ENCODE data around the gene WFDC11.
A peak's percentile ranks its signal among the peaks of the same experiment; 100 is the strongest.
"Not testable (repeated sequence)": the region's sequence is repeated elsewhere in the genome, so short reads cannot be mapped to it uniquely, and the experiment has no call there.

Gene WFDC11

DNA sequence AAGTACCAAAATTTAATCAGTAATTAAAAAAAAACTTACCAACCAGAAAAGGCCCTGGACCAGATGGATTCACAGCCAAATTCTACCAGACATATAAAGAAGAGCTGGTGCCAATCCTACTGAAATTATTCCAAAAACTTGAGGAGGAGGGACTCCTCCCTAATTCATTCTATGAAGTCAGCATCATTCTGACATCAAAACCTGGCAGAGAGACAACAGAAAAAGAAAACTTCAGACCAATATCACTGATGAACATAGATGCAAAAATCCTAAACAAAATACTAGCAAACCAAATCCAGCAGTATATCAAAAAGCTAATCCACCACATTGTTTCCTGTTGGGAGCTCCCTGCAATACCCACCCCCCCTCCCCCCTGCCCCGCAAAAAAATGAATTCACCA lies at the start of gene WFDC11:
WFDC11 (minus strand) TSS at position 101 of the 400 bp plus-strand sequence. CDS start 19,639 bp downstream, outside the sequence.
- no peak for DNase-seq

DNA sequence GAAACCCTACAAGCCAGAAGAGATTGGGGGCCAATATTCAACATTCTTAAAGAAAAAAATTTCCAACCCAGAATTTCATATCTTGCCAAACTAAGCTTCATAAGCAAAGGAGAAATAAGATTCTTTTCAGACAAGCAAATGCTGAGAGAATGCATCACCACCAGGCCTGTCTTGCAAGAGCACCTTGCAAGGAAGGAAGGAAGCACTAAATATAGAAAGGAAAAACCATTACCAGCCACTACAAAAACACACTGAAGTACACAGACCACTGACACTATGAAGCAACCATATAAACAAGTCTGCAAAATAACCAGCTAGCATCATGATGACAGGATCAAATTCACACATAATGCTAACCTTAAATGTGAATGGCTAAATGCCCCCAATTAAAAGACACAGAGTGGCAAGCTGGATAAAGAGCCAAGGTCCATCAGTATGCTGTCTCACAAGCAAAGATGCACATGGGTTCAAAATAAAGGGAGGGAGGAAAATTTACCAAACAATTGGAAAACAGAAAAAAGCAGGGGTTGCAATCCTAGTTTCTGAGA lies 46.2 kb upstream of the WFDC11 start:
- not testable (repeated sequence) for DNase-seq

DNA sequence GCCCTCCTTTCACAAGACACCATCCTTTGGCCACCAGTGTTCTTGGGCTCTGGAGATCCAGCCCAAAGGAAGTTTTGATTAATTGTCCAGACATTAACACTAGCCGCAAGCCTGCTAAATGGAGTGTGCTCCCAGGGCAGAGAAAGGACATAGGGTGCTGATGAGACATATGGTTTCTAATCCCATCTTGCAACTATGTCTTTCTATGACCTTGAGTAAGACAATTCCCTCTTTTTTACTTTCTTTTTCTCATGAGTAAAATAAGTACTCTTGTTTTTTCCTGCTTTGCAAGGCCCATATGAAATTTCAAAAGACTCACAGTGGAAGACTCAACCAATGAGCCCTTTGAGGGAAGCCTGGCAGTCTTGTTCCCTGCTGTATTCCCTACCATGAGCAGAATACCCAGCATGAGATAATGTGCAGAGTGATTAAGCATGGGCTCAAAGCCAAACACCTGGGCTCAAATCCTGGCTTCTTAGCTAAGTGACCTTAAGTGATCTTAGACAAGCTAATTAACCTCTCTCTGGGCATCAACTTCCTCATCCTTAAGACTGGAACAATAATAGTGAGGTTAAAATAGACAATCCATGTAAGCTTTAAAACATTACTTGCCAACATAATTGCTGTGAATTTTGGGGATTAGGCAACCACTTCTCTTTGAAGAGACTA lies 35.1 kb upstream of the WFDC11 start, which contains the start of gene WFDC10B:
WFDC10B (minus strand) TSS at position 51 of the 669 bp plus-strand sequence. CDS start 19,027 bp downstream, outside the sequence.
- DNase-seq, result no peak

DNA sequence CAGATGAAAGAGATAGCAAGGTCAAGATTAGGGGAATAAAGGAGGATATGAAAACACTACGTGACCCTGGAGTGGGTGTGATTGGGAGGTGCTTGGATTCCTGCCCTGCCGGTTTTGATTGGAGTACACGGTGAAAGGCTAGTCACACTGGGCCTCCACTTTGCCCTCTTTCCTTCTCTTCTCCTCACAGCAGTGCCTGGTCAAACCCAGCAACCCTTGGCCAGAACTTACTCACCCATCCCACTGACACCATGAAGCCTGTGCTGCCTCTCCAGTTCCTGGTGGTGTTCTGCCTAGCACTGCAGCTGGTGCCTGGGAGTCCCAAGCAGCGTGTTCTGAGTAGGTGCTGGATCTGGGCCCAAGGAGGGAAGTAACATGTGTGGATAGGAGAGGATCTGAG lies 31.8 kb upstream of the WFDC11 start, which contains the start of gene WFDC13:
WFDC13 (plus strand) TSS at position 166 of the 400 bp plus-strand sequence; CDS start at position 252, 86 bp downstream.
- DNase-seq, result no peak

DNA sequence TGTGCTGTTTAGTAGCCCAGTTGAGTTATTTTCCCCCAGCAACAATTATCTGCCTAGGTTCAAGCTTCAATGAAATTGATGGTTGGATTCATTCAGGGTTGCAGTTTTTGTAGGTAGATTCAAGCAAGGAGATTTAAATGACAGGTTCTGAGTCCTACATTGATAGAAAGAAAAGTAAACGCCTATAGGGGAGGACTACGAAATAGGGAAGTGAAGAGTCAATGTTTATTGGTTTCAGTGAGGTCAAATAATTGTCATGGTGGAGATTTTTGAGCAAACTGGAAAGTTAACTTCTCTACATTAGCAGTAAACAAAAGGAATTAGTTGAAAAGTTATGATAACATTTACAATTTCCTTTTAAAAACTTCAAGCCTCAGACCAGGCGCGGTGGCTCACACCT lies 31.1 kb upstream of the WFDC11 start:
- no peak for DNase-seq

DNA sequence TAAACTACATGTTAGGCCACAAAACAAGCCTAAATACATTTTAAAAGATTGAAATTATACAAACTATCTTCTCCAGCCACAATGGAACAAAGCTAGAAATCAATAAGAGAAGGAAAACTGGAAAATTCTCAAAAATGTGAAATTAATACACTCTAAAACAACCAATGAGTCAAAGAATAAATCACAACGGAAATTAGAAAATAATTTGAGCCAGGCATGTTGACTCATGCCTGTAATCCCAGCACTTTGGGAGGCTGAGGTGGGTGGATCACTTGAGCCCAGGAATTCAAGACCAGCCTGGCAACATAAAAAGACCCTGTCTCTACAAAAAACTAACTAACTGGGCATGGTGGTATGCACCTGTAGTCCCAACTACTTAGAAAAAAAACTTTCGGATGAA lies 25.5 kb upstream of the WFDC11 start:
- no peak for DNase-seq

DNA sequence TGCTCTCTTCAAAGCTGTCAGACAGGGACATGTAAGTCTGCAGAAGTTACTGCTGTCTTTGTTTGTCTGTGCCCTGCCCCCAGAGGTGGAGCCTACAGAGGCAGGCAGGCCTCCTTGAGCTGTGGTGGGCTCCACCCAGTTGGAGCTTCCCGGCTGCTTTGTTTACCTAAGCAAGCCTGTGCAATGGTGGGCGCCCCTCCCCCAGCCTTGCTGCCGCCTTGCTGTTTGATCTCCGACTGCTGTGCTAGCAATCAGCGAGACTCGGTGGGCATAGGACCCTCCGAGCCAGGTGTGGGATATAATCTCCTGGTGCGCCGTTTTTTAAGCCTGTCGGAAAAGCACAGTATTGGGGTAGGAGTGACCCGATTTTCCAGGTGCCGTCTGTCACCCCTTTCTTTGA lies 23.3 kb upstream of the WFDC11 start:
- DNase-seq, result not testable (repeated sequence)

DNA sequence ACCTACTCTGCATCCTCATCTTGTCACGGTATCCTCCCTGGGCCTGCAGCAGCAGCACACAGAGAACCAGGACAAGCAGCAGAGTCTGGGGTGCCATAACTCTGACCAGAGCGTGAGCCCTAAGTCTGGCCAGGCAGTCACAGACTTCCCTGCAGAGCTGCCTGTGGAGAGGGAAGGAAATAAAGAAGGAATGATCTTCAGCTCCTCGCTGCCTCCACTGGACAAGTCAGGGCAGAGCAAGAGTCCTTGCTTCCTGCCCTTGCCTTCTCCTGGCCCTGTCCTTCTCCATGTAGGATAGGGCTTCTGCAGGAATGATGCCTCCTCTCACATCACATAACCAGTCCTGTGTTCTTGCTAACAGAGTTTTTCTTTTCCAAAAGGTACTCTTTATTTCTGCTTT lies 15.9 kb upstream of the WFDC11 start:
- no peak for DNase-seq

DNA sequence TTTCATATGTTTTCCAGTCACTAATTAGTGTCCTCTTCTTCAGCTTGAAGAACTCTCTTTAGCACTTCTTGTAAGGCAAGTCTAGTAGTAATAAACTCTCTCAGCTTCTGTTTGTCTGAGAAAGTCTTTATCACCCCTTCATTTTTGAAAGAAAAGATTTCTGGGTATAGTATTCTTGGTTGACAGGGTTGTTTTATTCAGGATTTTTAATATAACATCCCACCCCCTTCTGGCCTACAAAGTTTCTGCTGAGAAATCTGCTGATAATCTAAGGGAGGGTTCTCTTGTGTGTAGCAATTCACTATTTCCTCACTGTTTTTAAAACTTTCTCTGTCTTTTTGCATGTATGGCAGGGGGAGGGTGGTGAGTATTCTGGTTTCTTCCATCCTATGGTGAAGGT lies 9.6 kb upstream of the WFDC11 start:
- DNase-seq, result no peak

DNA sequence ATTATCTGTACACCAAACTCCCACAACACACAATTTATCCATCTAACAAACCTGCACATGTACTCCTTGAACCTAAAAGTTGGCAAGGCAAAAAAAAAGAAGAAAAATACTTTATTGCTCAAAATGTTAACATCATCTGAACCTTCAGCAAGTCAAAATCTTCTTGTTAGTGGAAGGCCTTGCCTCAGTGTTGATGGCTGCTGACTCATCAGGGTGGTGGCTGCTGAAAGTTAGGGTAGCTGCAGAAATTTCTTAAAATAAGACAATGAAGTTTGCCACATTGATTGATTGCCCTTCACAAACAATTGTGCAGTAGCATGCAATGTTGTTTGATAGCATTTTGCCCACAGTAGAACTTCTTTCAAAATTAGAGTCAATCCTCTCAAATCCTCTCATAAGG lies 2.7 kb upstream of the WFDC11 start:
- DNase-seq, result no peak

DNA sequence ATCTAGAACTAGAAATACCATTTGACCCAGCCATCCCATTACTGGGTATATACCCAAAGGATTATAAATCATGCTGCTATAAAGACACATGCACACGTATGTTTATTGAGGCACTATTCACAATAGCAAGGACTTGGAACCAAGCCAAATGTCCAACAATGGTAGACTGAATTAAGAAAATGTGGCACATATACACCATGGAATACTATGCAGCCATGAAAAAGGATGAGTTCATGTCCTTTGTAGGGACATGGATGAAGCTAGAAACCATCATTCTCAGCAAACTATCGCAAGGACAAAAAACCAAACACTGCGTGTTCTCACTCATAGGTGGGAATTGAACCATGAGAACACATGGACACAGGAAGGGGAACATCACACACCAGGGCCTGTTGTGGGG lies 13.0 kb downstream of the WFDC11 start:
- DNase-seq, result not testable (repeated sequence)

DNA sequence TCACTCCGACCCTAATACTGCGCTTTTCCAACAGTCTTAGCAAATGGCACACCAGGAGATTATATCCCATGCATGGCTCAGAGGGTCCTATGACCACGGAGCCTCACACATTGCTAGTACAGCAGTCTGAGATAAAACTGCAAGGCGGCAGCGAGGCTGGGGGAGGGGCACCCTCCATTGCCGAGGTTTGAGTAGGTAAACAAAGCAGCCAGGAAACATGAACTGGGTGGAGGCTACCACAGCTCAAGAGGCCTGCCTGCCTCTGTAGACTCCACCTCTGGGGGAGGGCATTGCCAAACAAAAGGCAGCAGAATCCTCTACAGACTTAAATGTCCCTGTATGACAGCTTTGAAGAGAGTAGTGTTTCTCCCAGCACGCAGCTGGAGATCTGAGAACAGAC lies 18.3 kb downstream of the WFDC11 start:
- not testable (repeated sequence) for DNase-seq

DNA sequence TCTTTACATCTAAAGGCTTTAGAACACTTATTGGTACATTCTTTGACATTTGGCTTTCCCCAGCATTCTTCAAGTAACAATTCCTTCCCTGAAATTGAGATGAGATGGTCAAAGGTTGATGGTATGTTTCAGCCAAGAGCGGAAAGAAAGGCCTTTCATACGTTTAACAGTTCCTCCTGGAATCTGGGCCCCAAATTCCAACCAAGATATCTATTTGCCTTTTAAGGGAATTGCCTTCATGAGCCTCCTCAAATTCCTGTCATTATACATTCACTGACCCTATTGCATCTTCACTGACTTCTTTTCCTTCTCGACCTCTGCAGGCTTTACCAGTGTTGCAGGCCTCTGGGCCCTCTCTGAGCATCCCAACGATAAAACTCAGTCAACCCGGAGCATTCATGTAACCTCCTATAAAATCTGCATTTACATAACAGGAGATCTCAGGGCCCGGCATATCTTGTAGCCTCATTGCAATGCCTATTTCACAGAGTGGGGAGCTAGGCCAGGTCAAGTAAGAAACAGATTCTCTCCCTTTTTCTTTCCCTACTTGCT lies 20.7 kb downstream of the WFDC11 start:
- DNase-seq, result no peak

DNA sequence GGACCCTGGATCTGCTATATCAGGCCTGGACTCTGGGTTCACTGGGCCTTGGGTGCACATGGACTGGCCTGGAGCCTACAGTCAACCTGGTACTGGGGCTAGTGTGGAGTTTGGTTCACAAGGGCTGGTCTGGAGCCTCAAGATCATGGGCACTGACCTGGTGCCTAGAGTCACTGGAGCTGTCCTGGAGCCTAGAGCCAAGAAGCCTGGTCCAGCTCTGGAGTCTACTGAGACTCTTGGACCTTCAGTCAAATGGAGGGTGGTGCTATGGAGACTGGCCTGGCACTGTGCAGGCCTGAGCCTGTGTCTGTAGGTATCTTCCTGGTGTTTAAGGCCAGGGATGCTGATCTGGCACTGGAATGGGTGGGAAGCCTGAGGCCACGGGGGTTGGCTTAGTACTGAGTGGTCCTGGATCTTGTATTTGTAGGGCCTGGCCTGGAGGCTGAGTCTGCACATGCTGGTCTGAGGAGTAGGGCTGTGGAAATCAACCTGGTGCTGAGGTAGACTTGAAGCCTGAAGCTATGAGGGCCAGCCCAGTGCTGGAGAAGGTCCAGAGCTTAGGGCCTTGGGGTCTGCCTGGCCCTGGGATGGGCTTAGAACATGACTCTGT lies 22.5 kb downstream of the WFDC11 start:
- no peak for DNase-seq

DNA sequence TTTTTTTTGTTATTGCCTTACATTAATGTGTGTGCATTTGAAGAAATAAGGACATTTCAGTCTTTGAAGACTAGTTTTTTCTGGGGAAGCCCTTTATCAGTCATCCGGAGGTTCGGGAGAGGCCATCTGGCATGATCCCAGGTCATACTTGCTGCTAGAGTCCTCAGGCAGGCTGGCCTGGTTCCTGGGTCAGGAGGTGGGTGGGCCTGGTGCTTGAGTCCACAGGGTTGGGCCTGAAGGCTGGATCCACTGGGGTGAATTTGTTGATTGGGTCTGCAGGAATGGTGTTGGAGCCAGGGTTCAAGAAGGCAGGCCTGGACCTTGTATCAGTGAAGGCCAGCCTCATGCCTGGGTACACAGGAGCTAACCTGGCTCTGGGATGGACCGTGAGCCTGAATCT lies 23.2 kb downstream of the WFDC11 start:
- no peak for DNase-seq

DNA sequence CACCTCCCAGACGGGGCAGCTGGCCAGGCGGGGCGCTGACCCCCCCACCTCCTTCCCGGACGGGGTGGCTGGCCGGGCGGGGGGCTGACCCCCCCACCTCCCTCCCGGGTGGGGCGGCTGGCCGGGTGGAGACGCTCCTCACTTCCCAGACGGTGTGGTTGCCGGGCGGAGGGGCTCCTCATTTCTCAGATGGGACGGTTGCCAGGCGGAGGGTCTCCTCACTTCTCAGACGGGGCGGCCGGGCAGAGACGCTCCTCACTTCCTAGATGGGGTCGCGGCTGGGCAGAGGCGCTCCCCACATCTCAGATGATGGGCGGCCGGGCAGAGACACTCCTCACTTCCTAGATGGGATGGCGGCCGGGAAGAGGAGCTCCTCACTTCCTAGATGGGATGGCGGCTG lies 24.2 kb downstream of the WFDC11 start:
- DNase-seq, result not testable (repeated sequence)

DNA sequence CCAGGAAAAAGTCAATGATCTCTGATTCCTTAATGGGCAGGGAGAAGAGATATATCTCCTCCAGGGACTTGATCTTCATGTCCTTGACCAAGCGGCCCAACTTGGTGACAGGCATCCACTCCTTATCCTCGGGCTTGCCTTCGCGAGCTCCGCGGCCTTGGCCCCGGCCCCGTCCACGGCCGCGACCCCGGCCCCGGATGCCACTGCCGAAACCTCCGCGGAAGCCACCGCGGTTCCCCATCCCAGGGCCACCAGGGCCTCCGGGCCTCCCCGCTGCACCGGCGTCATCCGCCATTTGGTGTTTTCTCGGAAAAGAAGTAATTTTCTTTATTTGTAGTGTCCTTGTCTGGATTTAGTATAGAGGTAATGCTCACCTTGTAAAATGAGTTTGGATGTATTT lies 29.0 kb downstream of the WFDC11 start:
- DNase-seq, result not testable (repeated sequence)

DNA sequence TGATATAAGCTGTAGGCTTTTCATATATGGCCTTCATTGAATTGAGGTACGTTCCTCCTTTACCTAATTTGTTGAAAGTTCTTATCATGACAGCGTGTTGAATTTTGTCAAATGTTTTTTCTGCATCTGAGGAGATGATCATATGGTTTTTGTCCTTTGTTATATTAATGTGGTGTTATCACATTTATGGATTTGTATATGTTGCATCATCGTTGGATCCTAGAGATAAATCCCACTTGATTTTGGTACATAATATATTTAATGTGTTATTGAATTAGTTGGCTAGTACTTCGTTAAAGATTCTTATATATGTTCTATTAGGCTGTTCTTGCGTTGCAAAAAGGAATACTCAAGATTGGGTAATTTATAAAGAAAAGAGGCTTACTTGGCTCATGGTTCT lies 30.4 kb downstream of the WFDC11 start:
- DNase-seq, result no peak

DNA sequence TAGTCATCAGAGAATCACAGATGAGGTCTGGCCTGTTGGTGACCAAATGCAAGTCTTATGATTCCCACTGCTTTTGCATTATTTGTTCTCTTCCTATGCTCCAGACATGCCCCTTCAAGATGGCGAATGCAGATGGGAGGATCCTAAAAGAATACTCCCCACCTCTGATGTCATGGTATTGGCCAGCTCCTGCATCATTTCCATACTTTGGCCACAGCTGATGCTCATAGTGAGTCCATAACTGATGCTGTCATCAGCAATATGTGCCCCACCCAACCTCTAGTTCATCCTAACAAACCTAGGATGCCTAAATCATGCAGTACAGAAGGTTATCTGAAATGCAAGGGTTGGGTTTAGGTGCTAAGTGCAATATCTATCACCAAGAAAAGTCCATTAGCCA lies 33.5 kb downstream of the WFDC11 start:
- DNase-seq, result no peak

DNA sequence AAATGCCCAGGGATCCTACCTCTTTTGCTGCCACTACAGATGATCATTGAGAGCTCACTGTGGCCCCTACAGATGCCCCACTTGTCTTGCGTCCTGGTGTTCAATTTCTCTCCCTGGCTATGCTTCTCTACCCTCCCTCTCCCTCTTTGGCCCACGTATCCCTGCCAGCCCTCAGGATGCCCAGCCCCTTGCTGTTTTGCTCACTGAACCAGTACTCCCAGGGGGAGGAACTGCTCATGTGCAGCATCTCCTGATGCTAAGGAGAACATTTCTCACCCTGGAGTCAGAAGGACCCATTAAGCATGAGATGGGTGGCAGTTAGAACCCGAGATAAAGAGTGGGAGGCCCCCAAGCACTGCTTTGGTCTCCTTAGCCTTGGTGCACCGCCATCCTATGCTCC lies 38.9 kb downstream of the WFDC11 start, which contains the start of gene WFDC9:
WFDC9 (minus strand) TSS at position 101 of the 400 bp plus-strand sequence. CDS start 21,103 bp downstream, outside the sequence.
- DNase-seq, result no peak

DNA sequence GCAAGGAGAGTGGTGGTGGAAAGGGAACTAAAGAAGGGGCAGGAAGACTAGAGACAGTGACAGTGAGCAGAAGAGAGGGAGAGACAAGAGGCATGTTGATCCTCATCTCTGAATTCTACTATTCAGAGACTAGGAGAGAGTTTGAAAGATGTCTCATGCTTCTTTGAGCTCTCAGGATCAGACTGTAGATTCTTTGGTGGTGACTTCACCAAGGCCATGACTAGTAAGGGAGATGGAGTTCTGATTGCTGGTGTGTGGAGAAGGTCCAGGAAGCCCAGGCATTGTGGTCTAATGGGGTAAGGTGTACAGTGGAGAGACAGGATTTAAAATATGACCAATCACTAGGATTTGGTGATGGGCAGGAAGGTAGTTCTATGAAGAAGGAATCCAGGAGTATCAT lies 39.7 kb downstream of the WFDC11 start:
- DNase-seq, result peak; percentile 14

DNA sequence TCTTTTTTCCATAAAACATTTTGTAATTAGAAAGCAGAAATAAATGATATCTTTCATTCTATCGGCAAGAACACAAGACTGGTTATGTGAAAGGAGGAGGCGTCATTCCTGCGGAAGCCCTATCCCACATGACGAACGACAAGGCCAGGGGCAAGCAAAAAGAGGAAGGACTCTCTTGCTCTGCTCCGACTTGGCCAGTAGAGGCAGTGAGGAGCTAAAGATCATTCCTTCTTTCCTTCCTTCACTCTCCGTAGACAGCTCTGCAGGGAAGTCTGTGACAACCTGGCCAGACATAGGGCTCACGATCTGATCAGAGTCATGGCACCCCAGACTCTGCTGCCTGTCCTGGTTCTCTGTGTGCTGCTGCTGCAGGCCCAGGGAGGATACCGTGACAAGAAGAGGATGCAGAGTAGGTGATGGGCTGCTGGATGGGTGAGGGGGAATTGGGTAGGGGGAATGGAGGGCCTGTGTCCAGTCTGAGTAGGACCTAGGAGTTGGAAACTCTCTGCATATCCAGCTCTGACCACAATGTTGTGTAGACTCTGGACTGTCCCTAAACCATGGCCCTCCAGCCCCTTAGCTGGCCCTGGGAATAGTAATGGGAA lies 40.4 kb downstream of the WFDC11 start, which contains the start of gene WFDC10A:
WFDC10A (plus strand) TSS at position 244 of the 605 bp plus-strand sequence; CDS start at position 319, 75 bp downstream.
- peak; percentile 50 for DNase-seq

DNA sequence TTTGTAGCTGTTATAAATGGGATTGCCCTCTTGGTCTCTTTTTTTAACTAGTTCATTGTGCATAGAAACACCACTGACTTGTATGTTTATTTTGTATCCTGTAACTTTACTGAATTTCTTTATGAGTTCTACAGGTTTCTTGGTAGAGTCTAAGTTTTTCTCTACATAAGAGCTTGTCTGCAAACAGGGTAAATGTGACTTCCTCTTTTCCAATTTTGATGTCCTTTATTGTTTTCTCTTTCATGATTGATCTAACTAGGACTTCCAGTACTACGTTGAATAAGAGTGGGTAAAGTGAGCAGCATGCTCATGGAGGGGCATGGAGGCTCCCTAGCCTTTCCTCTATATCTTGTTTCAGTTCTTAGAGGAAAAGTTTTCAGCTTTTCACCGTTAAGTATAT lies 43.5 kb downstream of the WFDC11 start:
- no peak for DNase-seq

Measured in fibroblast of skin of right quadriceps (primary cell).